Liver (tissue), 9 donors: ENCODE data around the gene NCK1. TPM values are rescaled to one million over a fixed set of nuclear protein-coding genes. Genes with fewer than 3 reads are reported as not detected.

Source experiments
- DNase-seq: peaks from one replicate; pipeline ENCODE4 v3.0.0-alpha.2; 2017; ENCODE audit warnings: low spot score
- H3K27ac ChIP-seq, 2 donors: one replicate each; pipeline ENCODE4 v1.7.0; 2013; ENCODE audit warnings: inconsistent platforms in 2 of 2, low read length in 2 of 2, control low read depth in 1 of 2, low read depth in 1 of 2, mild to moderate bottlenecking in 1 of 2
- H3K27me3 ChIP-seq, 4 donors: one replicate each; pipeline versions ENCODE4 v1.6.1 to v1.7.0; 2013; ENCODE audit warnings: low read length in 3 of 4, inconsistent platforms in 1 of 4, mild to moderate bottlenecking in 1 of 4, moderate library complexity in 1 of 4; ENCODE audit not compliant: control insufficient read depth in 4 of 4, insufficient read depth in 4 of 4
- H3K36me3 ChIP-seq, 4 donors: one replicate each; pipeline versions ENCODE4 v1.6.1 to v1.7.0; 2013; ENCODE audit warnings: low read length in 3 of 4, mild to moderate bottlenecking in 3 of 4, low read depth in 1 of 4, moderate library complexity in 1 of 4; ENCODE audit not compliant: control insufficient read depth in 4 of 4, insufficient read depth in 3 of 4
- H3K4me1 ChIP-seq, 4 donors: one replicate each; pipeline versions ENCODE4 v1.6.1 to v1.7.0; 2013; ENCODE audit warnings: low read length in 3 of 4, mild to moderate bottlenecking in 3 of 4, moderate library complexity in 1 of 4; ENCODE audit not compliant: control insufficient read depth in 4 of 4, insufficient read depth in 4 of 4
- H3K4me3 ChIP-seq, 3 donors: one replicate each; pipeline versions ENCODE4 v1.6.1 to v1.7.0; 2013; ENCODE audit warnings: low read length in 3 of 3, control low read depth in 1 of 3, low read depth in 1 of 3, mild to moderate bottlenecking in 1 of 3
- H3K9ac ChIP-seq, 2 donors: one replicate each; pipeline ENCODE4 v1.7.0; 2013; ENCODE audit warnings: low read length in 2 of 2, mild to moderate bottlenecking in 2 of 2, moderate library complexity in 2 of 2, control low read depth in 1 of 2, low read depth in 1 of 2
- H3K9me3 ChIP-seq, 4 donors: one replicate each; pipeline versions ENCODE4 v1.6.1 to v1.7.0; 2013; ENCODE audit warnings: low read length in 3 of 4; ENCODE audit not compliant: control insufficient read depth in 4 of 4
- EGR1 ChIP-seq, 2 donors: IDR thresholded peaks; 2 replicates each; pipeline ENCODE4 v1.6.1; 2016 to 2018; ENCODE audit warnings: antibody characterized with exemption in 2 of 2, low read depth in 2 of 2
- FOXA1 ChIP-seq: IDR thresholded peaks from 2 replicates; pipeline ENCODE4 v1.6.1; 2016; ENCODE audit warnings: antibody characterized with exemption
- FOXA2 ChIP-seq: IDR thresholded peaks from 2 replicates; pipeline ENCODE4 v1.6.1; 2016; ENCODE audit warnings: antibody characterized with exemption
- GABPA ChIP-seq, 2 donors: IDR thresholded peaks in 1 of 2; conservative IDR thresholded peaks in 1 of 2; 2 replicates each; pipeline ENCODE4 v1.6.1; 2016; ENCODE audit warnings: antibody characterized with exemption in 2 of 2, mild to moderate bottlenecking in 1 of 2, moderate library complexity in 1 of 2
- HNF4G ChIP-seq: IDR thresholded peaks from 2 replicates; pipeline ENCODE4 v1.6.1; 2016; ENCODE audit warnings: antibody characterized with exemption
- JUND ChIP-seq, 2 donors: IDR thresholded peaks; 2 replicates each; pipeline ENCODE4 v1.6.1; 2016; ENCODE audit warnings: antibody characterized with exemption in 2 of 2
- MAX ChIP-seq: IDR thresholded peaks from 2 replicates; pipeline ENCODE4 v1.6.1; 2016; ENCODE audit warnings: antibody characterized with exemption
- NR2F2 ChIP-seq: IDR thresholded peaks from 2 replicates; pipeline ENCODE4 v1.6.1; 2016; ENCODE audit warnings: antibody characterized with exemption
- RAD21 ChIP-seq, 2 donors: IDR thresholded peaks; 2 replicates each; pipeline ENCODE4 v1.6.1; 2016; ENCODE audit warnings: antibody characterized with exemption in 2 of 2, mild to moderate bottlenecking in 2 of 2
- RXRA ChIP-seq, 2 donors: IDR thresholded peaks; 2 replicates each; pipeline ENCODE4 v1.6.1; 2017 to 2018; ENCODE audit warnings: antibody characterized with exemption in 2 of 2, mild to moderate bottlenecking in 1 of 2
- SP1 ChIP-seq: IDR thresholded peaks from 2 replicates; pipeline ENCODE4 v1.6.1; 2018; ENCODE audit warnings: antibody characterized with exemption, mild to moderate bottlenecking
- TAF1 ChIP-seq: conservative IDR thresholded peaks from 2 replicates; pipeline ENCODE4 v1.6.1; 2016; ENCODE audit warnings: antibody characterized with exemption, mild to moderate bottlenecking
- YY1 ChIP-seq: IDR thresholded peaks from 2 replicates; pipeline ENCODE4 v1.6.1; 2016; ENCODE audit warnings: antibody characterized with exemption, mild to moderate bottlenecking
- WGBS: extraction: QIAGEN DNeasy Blood & Tissue Kit; methylation state at CpG from one replicate; pipeline ENCODE4 v1.1.7; 2013; 5-methylcytosine and 5-hydroxymethylcytosine counted together
- polyA plus RNA-seq, 2 donors: library from polyadenylated mRNA; stranded (reverse) in 1 of 2; unstranded in 1 of 2; fragments of 200-250 nt in 1 of 2; fragments of >200 nt in 1 of 2; fragmentation: Nextera tagmentation in 1 of 2; extraction: Ambion mirVana in 1 of 2; gene quantifications; one replicate each; pipeline versions ENCODE4 v1.2.1 to v1.2.3, GENCODE V29; 2013 to 2015
- total RNA-seq, 2 donors: library from RNA; depleted of rRNA; stranded (reverse); fragments of >200 nt; gene quantifications; one replicate each; pipeline ENCODE4 v1.2.3, GENCODE V29; 2014
- TF ChIP-seq, protein P1 (sequence below): IDR thresholded peaks from 2 replicates; pipeline ENCODE4 v1.6.1; 2016; ENCODE audit warnings: antibody characterized with exemption
- TF ChIP-seq, protein P2 (sequence below): IDR thresholded peaks from 2 replicates; pipeline ENCODE4 v1.6.1; 2016; ENCODE audit warnings: antibody characterized with exemption
- TF ChIP-seq, protein P3 (sequence below): IDR thresholded peaks from 2 replicates; pipeline ENCODE4 v1.6.1; 2016; ENCODE audit warnings: antibody characterized with exemption, mild to moderate bottlenecking
- donor health status: healthy.
- donor health status: healthy.
- donor health status: healthy.
- donor health status: healthy.
- donor health status: healthy.

NCK1 gene
- total and polyA plus RNA-seq, 4 donors, result 13.7 to 35.8 (median 19.4) TPM

- peaks cover 0 to 2% (median 0%) of the 10 kb centered on the region in 4 donors for H3K4me1 ChIP-seq
- TF ChIP-seq, protein P1, sequence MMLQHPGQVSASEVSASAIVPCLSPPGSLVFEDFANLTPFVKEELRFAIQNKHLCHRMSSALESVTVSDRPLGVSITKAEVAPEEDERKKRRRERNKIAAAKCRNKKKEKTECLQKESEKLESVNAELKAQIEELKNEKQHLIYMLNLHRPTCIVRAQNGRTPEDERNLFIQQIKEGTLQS, result no peak
- TF ChIP-seq HNF4G (no peak), RXRA (IDR thresholded peaks at IDR 0.05) (no peak), NR2F2 (no peak), FOXA2 (no peak), YY1 (no peak), SP1 (no peak)
- TF ChIP-seq, protein P2, sequence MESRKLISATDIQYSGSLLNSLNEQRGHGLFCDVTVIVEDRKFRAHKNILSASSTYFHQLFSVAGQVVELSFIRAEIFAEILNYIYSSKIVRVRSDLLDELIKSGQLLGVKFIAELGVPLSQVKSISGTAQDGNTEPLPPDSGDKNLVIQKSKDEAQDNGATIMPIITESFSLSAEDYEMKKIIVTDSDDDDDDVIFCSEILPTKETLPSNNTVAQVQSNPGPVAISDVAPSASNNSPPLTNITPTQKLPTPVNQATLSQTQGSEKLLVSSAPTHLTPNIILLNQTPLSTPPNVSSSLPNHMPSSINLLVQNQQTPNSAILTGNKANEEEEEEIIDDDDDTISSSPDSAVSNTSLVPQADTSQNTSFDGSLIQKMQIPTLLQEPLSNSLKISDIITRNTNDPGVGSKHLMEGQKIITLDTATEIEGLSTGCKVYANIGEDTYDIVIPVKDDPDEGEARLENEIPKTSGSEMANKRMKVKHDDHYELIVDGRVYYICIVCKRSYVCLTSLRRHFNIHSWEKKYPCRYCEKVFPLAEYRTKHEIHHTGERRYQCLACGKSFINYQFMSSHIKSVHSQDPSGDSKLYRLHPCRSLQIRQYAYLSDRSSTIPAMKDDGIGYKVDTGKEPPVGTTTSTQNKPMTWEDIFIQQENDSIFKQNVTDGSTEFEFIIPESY, result no peak
- H3K9ac ChIP-seq, result no peak overlapping the region
- H3K27ac ChIP-seq, result no peak overlapping the region
- DNase-seq, result no peak
- H3K9me3 ChIP-seq, result no peaks in the 10 kb centered on the region
- 98% methylated on average over 1 of the region's 1 CpG for WGBS
- H3K4me3 ChIP-seq, result no peak overlapping the region
- H3K27me3 ChIP-seq, result no peaks in the 10 kb centered on the region
- H3K36me3 ChIP-seq, result no peaks in the 10 kb centered on the region
Observed at GRCh38 chr3:136916223-136916622, 54.2 kb downstream of the NCK1 start.

- Histone ChIP-seq H3K9me3 (no peaks in the 10 kb centered on the region), H3K9ac (no peak overlapping the region), H3K27ac (no peak overlapping the region), H3K4me3 (no peak overlapping the region), H3K4me1 (peaks cover 0 to 4% (median 3%) of the 10 kb centered on the region in 4 donors), H3K36me3 (no peaks in the 10 kb centered on the region), H3K27me3 (no peaks in the 10 kb centered on the region)
- DNase-seq, result no peak
- 67% methylated on average over 1 of the region's 1 CpG for WGBS
- no peak for TF ChIP-seq NR2F2
- TF ChIP-seq GABPA (IDR thresholded peaks at IDR 0.05 in 1 of 2, conservative IDR thresholded peaks at IDR 0.05 in 1 of 2), result no peak
- TF ChIP-seq TAF1, result no peak
- no peak for TF ChIP-seq EGR1 (IDR thresholded peaks at IDR 0.05; ENCODE audit: low read depth in 2 of 2)
- no peak for TF ChIP-seq SP1
- TF ChIP-seq, protein P2, result no peak
- TF ChIP-seq MAX, result no peak
- no peak for TF ChIP-seq RAD21 (IDR thresholded peaks at IDR 0.05)
- no peak for TF ChIP-seq JUND (IDR thresholded peaks at IDR 0.05)
- TF ChIP-seq, protein P3, sequence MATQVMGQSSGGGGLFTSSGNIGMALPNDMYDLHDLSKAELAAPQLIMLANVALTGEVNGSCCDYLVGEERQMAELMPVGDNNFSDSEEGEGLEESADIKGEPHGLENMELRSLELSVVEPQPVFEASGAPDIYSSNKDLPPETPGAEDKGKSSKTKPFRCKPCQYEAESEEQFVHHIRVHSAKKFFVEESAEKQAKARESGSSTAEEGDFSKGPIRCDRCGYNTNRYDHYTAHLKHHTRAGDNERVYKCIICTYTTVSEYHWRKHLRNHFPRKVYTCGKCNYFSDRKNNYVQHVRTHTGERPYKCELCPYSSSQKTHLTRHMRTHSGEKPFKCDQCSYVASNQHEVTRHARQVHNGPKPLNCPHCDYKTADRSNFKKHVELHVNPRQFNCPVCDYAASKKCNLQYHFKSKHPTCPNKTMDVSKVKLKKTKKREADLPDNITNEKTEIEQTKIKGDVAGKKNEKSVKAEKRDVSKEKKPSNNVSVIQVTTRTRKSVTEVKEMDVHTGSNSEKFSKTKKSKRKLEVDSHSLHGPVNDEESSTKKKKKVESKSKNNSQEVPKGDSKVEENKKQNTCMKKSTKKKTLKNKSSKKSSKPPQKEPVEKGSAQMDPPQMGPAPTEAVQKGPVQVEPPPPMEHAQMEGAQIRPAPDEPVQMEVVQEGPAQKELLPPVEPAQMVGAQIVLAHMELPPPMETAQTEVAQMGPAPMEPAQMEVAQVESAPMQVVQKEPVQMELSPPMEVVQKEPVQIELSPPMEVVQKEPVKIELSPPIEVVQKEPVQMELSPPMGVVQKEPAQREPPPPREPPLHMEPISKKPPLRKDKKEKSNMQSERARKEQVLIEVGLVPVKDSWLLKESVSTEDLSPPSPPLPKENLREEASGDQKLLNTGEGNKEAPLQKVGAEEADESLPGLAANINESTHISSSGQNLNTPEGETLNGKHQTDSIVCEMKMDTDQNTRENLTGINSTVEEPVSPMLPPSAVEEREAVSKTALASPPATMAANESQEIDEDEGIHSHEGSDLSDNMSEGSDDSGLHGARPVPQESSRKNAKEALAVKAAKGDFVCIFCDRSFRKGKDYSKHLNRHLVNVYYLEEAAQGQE, result no peak
- no peak for TF ChIP-seq FOXA1
- TF ChIP-seq RXRA (IDR thresholded peaks at IDR 0.05), result no peak
- TF ChIP-seq HNF4G, result no peak
- TF ChIP-seq FOXA2, result no peak
Observed at GRCh38 chr3:136919799-136920580, 58.0 kb downstream of the NCK1 start.
